GM13976 (cell line): ENCODE results near the gene MAPT.

Experiments used
- DNase-seq: peaks from one replicate; pipeline ENCODE4 v3.0.0; 2012; ENCODE audit warnings: low spot score
- CTCF ChIP-seq: IDR thresholded peaks from 2 replicates; pipeline ENCODE4 v1.5.1; 2012; ENCODE audit warnings: borderline replicate concordance, mild to moderate bottlenecking; ENCODE audit not compliant: insufficient read depth; ENCODE audit errors: extremely low read depth, missing control alignments, control extremely low read depth
- in situ Hi-C: fragments of 300-500 bp; cut with MboI; formaldehyde crosslinking; loops from one replicate; pipeline ENCODE4 v1.12.0; 2022; ENCODE audit warnings: low sequenced_read_pairs, mixed read lengths, inconsistent platforms; ENCODE audit not compliant: unreplicated experiment

MAPT gene

GRCh38 chr17:45847747-45848146 is 46.6 kb upstream of the MAPT start:
- in situ Hi-C loops, result loop anchor here (25.0 kb wide), 2 partner anchors 435 to 635 kb away; partner anchors contain the start of gene FMNL1
- DNase-seq, result no peak
- TF ChIP-seq CTCF, result no peak

- in situ Hi-C loops, result loop anchor here (25.0 kb wide), 2 partner anchors 436 to 636 kb away; partner anchors contain the start of gene FMNL1
- no peak for TF ChIP-seq CTCF
- DNase-seq, result no peak
These were observed 45.9 kb upstream of the MAPT start for GRCh38 chr17:45848405-45848804.

- in situ Hi-C loops, result loop anchor here (25.0 kb wide), 2 partner anchors 437 to 637 kb away; partner anchors contain the start of gene FMNL1
- DNase-seq, result no peak
- no peak for TF ChIP-seq CTCF
These were observed 45.4 kb upstream of the MAPT start for GRCh38 chr17:45848868-45849535.

GRCh38 chr17:45849536-45849990 is 44.8 kb upstream of the MAPT start:
- in situ Hi-C loops, result loop anchor here (25.0 kb wide), 2 partner anchors 437 to 637 kb away; partner anchors contain the start of gene FMNL1
- TF ChIP-seq CTCF, result no peak
- DNase-seq, result no peak

GRCh38 chr17:45850011-45850410 is 44.3 kb upstream of the MAPT start:
- in situ Hi-C loops, result no loop called here
- DNase-seq, result no peak
- TF ChIP-seq CTCF, result no peak

GRCh38 chr17:45850468-45850867 is 43.9 kb upstream of the MAPT start:
- in situ Hi-C loops, result no loop called here
- no peak for DNase-seq
- TF ChIP-seq CTCF, result no peak
